Measurements from ENCODE around the gene LHX3.

LHX3 gene

GRCh38 chr9:136201609-136202453 is 3.1 kb downstream of the LHX3 start:
- TF ChIP-seq POLR2A (IDR thresholded peaks at IDR 0.05; ENCODE audit: low read depth, low read length): no peak
- FAIRE-seq: no peak
- DNase-seq (ENCODE audit: insufficient read length, low spot score): no peak

GRCh38 chr9:136201174-136201573 is 3.8 kb downstream of the LHX3 start:
- no peak for TF ChIP-seq POLR2A (IDR thresholded peaks at IDR 0.05; ENCODE audit: low read depth, low read length)
- FAIRE-seq: no peak
- DNase-seq (ENCODE audit: insufficient read length, low spot score): no peak

- TF ChIP-seq POLR2A (IDR thresholded peaks at IDR 0.05; ENCODE audit: low read depth, low read length): no peak
- FAIRE-seq (no peak), DNase-seq (ENCODE audit: insufficient read length, low spot score) (no peak)
Observed at GRCh38 chr9:136200424-136200823, 4.5 kb downstream of the LHX3 start.

GRCh38 chr9:136199391-136200288 is 5.3 kb downstream of the LHX3 start:
- FAIRE-seq: no peak
- DNase-seq (ENCODE audit: insufficient read length, low spot score): no peak

GRCh38 chr9:136198605-136199083 is 6.3 kb downstream of the LHX3 start:
- DNase-seq (ENCODE audit: insufficient read length, low spot score): no peak
- no peak for TF ChIP-seq POLR2A (IDR thresholded peaks at IDR 0.05; ENCODE audit: low read depth, low read length)
- FAIRE-seq: no peak

More at GRCh38 chr9:136199391-136200288, 5.3 kb downstream of the LHX3 start:
- no peak for TF ChIP-seq POLR2A (IDR thresholded peaks at IDR 0.05; ENCODE audit: low read depth, low read length)

DNA sequence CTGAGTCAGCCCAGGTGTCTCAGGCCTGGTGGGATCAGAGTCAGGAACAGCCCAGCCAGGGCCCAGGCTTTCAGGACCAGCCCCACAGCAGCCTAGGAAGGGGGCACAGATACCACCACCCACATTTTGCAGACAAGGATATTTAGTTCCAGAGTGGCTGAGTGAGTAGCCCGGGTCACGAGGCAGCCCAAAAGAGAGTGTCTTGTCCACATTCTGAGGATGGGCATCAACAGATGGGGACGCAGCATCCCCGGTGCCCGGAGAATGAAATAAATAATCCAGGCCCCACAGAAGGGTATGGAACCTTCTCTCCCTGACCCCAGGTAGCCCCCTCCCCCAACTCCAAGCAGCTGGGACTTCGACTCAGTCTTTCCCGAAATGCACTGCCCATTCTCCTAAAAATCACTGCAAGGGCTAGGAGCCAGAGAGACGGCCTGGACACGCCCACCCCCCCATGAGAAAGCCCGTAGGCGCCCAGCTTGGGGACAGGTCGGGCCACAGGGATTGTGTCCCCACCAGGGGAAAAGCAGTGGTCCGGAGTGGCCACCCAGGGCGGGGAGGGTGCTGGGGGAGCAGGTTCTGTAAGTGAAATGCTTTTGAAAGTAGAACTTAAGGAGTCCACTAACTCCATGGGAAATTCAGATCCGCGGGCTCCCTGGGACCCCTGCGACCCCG is 6.9 kb downstream of the LHX3 start:
- no peak for TF ChIP-seq POLR2A (IDR thresholded peaks at IDR 0.05; ENCODE audit: low read depth, low read length)
- DNase-seq (ENCODE audit: insufficient read length, low spot score): no peak
- FAIRE-seq: no peak

- no peak for TF ChIP-seq POLR2A (IDR thresholded peaks at IDR 0.05; ENCODE audit: low read depth, low read length)
- no peak for FAIRE-seq
Observed at GRCh38 chr9:136197084-136197875, 7.6 kb downstream of the LHX3 start.

DNA sequence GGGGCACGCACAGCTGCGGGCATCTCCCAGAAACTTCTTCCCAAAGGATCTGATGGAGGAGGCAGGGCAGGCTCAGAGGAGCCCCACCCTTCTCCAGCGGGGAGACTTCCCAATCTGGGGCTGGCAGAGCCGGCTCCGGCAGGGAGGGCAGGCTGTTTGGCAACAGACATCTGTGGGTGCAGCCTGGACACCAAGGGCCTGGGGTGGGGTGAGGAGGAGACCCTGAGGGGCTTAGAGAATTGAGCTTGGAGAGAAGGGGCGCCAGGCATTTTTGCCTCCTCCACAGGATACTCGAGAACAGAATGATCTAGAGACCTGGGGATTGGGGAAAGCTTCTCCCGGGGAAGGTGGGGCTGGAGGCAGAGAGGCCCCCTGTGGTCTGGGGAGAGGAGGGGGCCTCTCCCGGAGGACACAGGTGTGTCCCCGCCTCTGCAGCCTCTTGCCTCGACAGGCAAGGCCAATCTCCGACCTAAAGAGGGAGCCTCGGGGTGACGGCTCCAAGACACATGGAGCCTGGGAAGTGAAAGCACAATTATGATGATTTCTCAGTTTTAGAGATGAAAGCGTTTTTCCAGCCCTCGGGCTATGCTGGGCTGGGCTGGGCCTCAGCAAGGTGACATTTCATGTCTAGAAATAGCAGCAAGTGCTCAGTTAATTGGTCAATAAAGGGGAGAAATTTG is 8.4 kb downstream of the LHX3 start:
- FAIRE-seq (no peak), DNase-seq (ENCODE audit: insufficient read length, low spot score) (no peak)

More at GRCh38 chr9:136197084-136197875, 7.6 kb downstream of the LHX3 start:
- no peak for DNase-seq (ENCODE audit: insufficient read length, low spot score)

DNA sequence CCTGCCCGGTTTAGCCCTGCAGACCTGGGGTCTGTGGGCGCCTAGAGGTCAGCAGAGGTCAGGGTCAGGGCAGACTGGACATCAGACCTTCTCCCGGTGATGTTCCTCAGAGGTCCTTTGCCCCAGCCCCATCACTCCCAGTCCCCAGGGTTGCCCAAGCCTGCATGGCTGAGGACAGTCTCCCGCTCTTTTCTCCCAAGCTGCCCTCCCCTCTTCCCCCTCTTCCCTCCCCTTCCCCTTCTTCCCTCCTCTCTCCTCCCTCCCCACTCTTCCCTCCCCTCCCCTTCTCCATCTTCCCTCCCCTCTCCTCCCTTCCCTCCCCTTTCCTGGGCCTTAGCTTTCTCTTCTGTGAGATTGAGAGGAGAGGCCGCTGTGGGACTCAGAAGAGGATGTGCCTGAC is 10.4 kb downstream of the LHX3 start:
- no peak for DNase-seq (ENCODE audit: insufficient read length, low spot score)
- no peak for FAIRE-seq
- TF ChIP-seq POLR2A (IDR thresholded peaks at IDR 0.05; ENCODE audit: low read depth, low read length): no peak

More for the DNA sequence above, 8.4 kb downstream of the LHX3 start:
- TF ChIP-seq POLR2A (IDR thresholded peaks at IDR 0.05; ENCODE audit: low read depth, low read length): no peak

DNA sequence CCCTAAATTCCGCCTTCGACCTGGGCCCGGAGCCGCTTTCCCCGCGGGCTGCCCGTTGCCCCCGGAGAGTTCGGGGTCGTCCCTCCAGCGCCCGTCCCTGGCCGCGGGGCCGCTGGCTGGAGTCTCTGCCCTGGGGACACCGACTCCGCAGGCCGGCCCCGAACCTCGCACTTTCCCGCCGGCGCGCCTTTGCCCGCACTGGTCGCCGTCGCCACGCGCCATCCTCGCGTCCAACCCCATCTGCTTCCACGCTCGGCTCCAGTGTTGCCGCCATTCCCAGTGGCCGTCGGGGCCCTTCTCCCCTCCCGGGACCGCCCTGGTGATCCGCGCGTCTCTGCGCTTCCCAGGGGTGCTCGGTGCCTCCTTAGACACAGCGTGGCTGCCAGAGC is 11.0 kb downstream of the LHX3 start:
- DNase-seq (ENCODE audit: insufficient read length, low spot score) (no peak), FAIRE-seq (no peak)
- TF ChIP-seq POLR2A (IDR thresholded peaks at IDR 0.05; ENCODE audit: low read depth, low read length): no peak

DNA sequence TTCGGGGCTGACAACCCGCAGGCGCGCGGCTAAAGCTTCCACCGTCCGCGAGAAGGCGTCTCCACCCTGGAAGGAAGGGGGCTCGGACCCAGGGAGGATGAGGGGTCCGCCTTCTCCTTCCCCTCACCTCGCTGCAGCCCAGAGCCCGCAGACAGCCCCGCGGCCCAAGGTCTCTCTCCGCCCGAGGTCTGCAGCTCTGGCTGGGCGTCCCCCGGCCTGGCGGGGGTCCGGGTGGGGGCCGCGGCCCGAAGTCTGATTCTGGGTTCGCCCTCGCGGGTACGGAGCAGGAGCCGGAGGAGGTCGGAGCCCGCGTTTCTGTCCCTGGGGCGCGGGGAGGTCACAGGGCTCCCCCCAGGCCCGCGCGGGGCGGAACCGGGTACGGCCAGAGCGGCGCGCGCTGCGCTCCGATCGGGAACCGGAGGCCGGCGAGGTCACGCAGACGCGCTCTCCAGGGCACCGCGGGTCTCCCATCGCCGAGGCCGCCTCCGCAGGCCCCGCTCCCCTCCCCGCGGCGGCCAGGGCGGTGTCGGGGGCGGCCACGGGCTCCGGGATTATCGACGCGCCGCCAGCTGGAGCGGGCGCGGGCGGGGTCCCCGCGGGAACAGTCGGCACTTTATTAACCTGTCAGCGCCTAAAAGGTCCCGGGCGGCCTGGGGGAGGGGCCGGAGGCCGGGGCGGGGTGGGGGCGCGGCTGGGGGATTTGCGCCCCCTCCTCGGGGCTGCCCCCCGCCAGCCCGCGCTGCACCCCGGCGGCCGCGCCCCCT is 11.6 kb downstream of the LHX3 start:
- FAIRE-seq (no peak), DNase-seq (ENCODE audit: insufficient read length, low spot score) (no peak)
- TF ChIP-seq POLR2A (IDR thresholded peaks at IDR 0.05; ENCODE audit: low read depth, low read length): no peak

Data from H54 (cell line).